OCI-LY1 (cell line): ENCODE results near the gene TMCC2.
"Not testable (repeated sequence)": the region's sequence is repeated elsewhere in the genome, so short reads cannot be mapped to it uniquely, and the experiment has no call there.

Experiments used
- H2AFZ ChIP-seq: fragments of 200-600 bp; sonication (generic), shearing (Covaris generic); 2 replicates; pipeline ENCODE4 v1.6.0; 2014; ENCODE audit warnings: antibody characterized with exemption, mild to moderate bottlenecking, low read length
- H3F3A ChIP-seq: fragments of 200-600 bp; sonication (generic), shearing (Covaris generic); 2 replicates; pipeline ENCODE4 v1.6.0; 2014; ENCODE audit warnings: mild to moderate bottlenecking, antibody characterized with exemption, low read length, moderate library complexity; ENCODE audit not compliant: insufficient read depth
- H3K27ac ChIP-seq: fragments of 200-600 bp; sonication (generic); 2 replicates; pipeline ENCODE4 v1.5.1; 2014; ENCODE audit warnings: low read length, mixed run types, mild to moderate bottlenecking, low read depth; ENCODE audit not compliant: poor library complexity, severe bottlenecking
- H3K27me3 ChIP-seq: fragments of 200-600 bp; sonication (generic); 2 replicates; pipeline ENCODE4 v1.6.0; 2014; ENCODE audit warnings: antibody characterized with exemption, mild to moderate bottlenecking, low read length, moderate library complexity; ENCODE audit not compliant: insufficient read depth
- H3K36me3 ChIP-seq: fragments of 200-600 bp; sonication (generic); 2 replicates; pipeline ENCODE4 v1.6.1; 2014; ENCODE audit warnings: mild to moderate bottlenecking, antibody characterized with exemption, low read length, moderate library complexity, mixed read lengths; ENCODE audit not compliant: insufficient read depth
- H3K4me1 ChIP-seq: fragments of 200-600 bp; sonication (generic); 2 replicates; pipeline ENCODE4 v1.5.1; 2014; ENCODE audit warnings: mild to moderate bottlenecking, low read length, moderate library complexity; ENCODE audit not compliant: insufficient read depth, severe bottlenecking
- H3K4me2 ChIP-seq: fragments of 200-600 bp; sonication (generic), shearing (Covaris generic); 2 replicates; pipeline ENCODE4 v1.6.1; 2014; ENCODE audit warnings: low read length
- H3K4me3 ChIP-seq: fragments of 200-600 bp; sonication (generic); 2 replicates; pipeline ENCODE4 v1.5.1; 2014; ENCODE audit warnings: low read length, low read depth, mild to moderate bottlenecking, mixed read lengths; ENCODE audit not compliant: poor library complexity, severe bottlenecking
- H3K79me2 ChIP-seq: fragments of 200-600 bp; shearing (Covaris generic); 2 replicates; pipeline ENCODE4 v1.6.1; 2016; ENCODE audit warnings: mixed run types, low read length, mixed read lengths; ENCODE audit not compliant: insufficient read depth
- H3K9ac ChIP-seq: fragments of 200-600 bp; sonication (generic), shearing (Covaris generic); 2 replicates; pipeline ENCODE4 v1.6.1; 2014; ENCODE audit warnings: mild to moderate bottlenecking, low read length, mixed read lengths
- H3K9me2 ChIP-seq: fragments of 200-600 bp; sonication (generic), shearing (Covaris generic); 2 replicates; pipeline ENCODE4 v1.6.1; 2014; ENCODE audit warnings: low read depth, mild to moderate bottlenecking, low read length, mixed read lengths
- H3K9me3 ChIP-seq: fragments of 200-600 bp; shearing (Covaris generic); 2 replicates; pipeline ENCODE4 v1.6.1; 2014; ENCODE audit warnings: low read length, mixed read lengths
- H4K20me1 ChIP-seq: fragments of 200-600 bp; sonication (generic), shearing (Covaris generic); 2 replicates; pipeline ENCODE4 v1.6.0; 2016; ENCODE audit warnings: mild to moderate bottlenecking, low read length; ENCODE audit not compliant: insufficient read depth
- CTCF ChIP-seq: fragments of 200-600 bp; sonication (generic), shearing (Covaris generic); IDR thresholded peaks from 2 replicates; pipeline ENCODE4 v1.5.1; 2017; ENCODE audit warnings: mild to moderate bottlenecking, antibody characterized with exemption, low read length, moderate library complexity, mixed read lengths
- EZH2 ChIP-seq: fragments of 200-600 bp; sonication (generic), shearing (Covaris generic); IDR thresholded peaks from 2 replicates; pipeline ENCODE4 v1.8.0; 2017; ENCODE audit warnings: borderline replicate concordance, mixed run types, mild to moderate bottlenecking, antibody characterized with exemption, low read length, moderate library complexity, mixed read lengths

The TMCC2 gene

GRCh38 chr1:205227584-205228013 lies at the start of gene TMCC2:
Gene TMCC2, plus strand, starts transcription at chr1:205227946. Its CDS starts 619 bp downstream, at chr1:205228565.
- Histone ChIP-seq H3K27me3 (no peaks in the 10 kb centered on the region), H3K9me2 (no peaks in the 10 kb centered on the region), H3K9ac (peak within 1 kb of the TSS; percentile 32; the same call in 1 of the 2 replicates), H3K36me3 (no peaks in the 10 kb centered on the region), H4K20me1 (no peaks in the 10 kb centered on the region), H3K4me3 (peak within 1 kb of the TSS; percentile 63), H3K27ac (no peak within 1 kb of the TSS), H3F3A (no peaks in the 10 kb centered on the region), H2AFZ (no peak within 1 kb of the TSS), H3K4me2 (peak within 1 kb of the TSS; percentile 78), H3K9me3 (no peaks in the 10 kb centered on the region), H3K79me2 (no peaks in the 10 kb centered on the region), H3K4me1 (peaks cover 36% of the 10 kb centered on the region)
- TF ChIP-seq CTCF, result no peak
- TF ChIP-seq EZH2, result no peak

- H2AFZ ChIP-seq, result no peak overlapping the region
- H4K20me1 ChIP-seq, result no peaks in the 10 kb centered on the region
- H3K4me3 ChIP-seq, result no peak overlapping the region
- no peaks in the 10 kb centered on the region for H3F3A ChIP-seq
- TF ChIP-seq CTCF, result no peak
- TF ChIP-seq EZH2, result no peak
- H3K9ac ChIP-seq, result no peak overlapping the region
- no peak overlapping the region for H3K27ac ChIP-seq
- no peaks in the 10 kb centered on the region for H3K36me3 ChIP-seq
- no peaks in the 10 kb centered on the region for H3K9me2 ChIP-seq
- H3K4me2 ChIP-seq, result no peak overlapping the region
- H3K4me1 ChIP-seq, result no peaks in the 10 kb centered on the region
- H3K79me2 ChIP-seq, result no peaks in the 10 kb centered on the region
- no peaks in the 10 kb centered on the region for H3K9me3 ChIP-seq
- H3K27me3 ChIP-seq, result no peaks in the 10 kb centered on the region
These were observed 47.9 kb upstream of the TMCC2 start for GRCh38 chr1:205179842-205180241.

- not testable (repeated sequence) for H3K4me2 ChIP-seq, H3K9me3 ChIP-seq, H3K27ac ChIP-seq, H3K9me2 ChIP-seq, H3K4me1 ChIP-seq, H3K79me2 ChIP-seq, H3K27me3 ChIP-seq, H3K4me3 ChIP-seq, H2AFZ ChIP-seq, H3K36me3 ChIP-seq, H3K9ac ChIP-seq, H4K20me1 ChIP-seq, H3F3A ChIP-seq
These were observed 47.4 kb upstream of the TMCC2 start for GRCh38 chr1:205180331-205180730.

GRCh38 chr1:205182930-205183329 lies 44.8 kb upstream of the TMCC2 start:
- Histone ChIP-seq H3K4me2 (no peak overlapping the region), H3K36me3 (no peaks in the 10 kb centered on the region), H3K9me3 (no peaks in the 10 kb centered on the region), H3K9me2 (no peaks in the 10 kb centered on the region), H3K79me2 (no peaks in the 10 kb centered on the region), H2AFZ (no peak overlapping the region), H3K27ac (no peak overlapping the region), H3F3A (no peaks in the 10 kb centered on the region), H4K20me1 (no peaks in the 10 kb centered on the region), H3K9ac (no peak overlapping the region), H3K4me1 (no peaks in the 10 kb centered on the region), H3K27me3 (no peaks in the 10 kb centered on the region), H3K4me3 (no peak overlapping the region)
- TF ChIP-seq EZH2, result no peak
- TF ChIP-seq CTCF, result no peak
